Endothelial cell of umbilical vein (primary cell): ENCODE measurements around the gene EPB41L3. TPM values are rescaled to one million over a fixed set of nuclear protein-coding genes. Genes with fewer than 3 reads are reported as not detected.
A peak's percentile ranks its signal among the peaks of the same experiment; 100 is the strongest.
"Not testable (repeated sequence)": the region's sequence is repeated elsewhere in the genome, so short reads cannot be mapped to it uniquely, and the experiment has no call there.

Experiments used
- BruUV-seq: library from RNA; stranded (reverse); fragments of 400-500 nt; replicated peaks from 2 replicates; lab custom pipeline; 2021; lab: Mats Ljungman, UMichigan
- CTCF ChIA-PET: fragments of 300-600, 350-600 bp; sonication (Branson Sonifier 250); formaldehyde crosslinking; loops from one replicate; lab custom pipeline; 2021; ENCODE audit warnings: antibody characterized with exemption, inconsistent platforms; lab: Charles Lee
- POLR2A ChIA-PET: fragments of 300-600, 350-600 bp; sonication (Branson Sonifier 250); formaldehyde crosslinking; loops from one replicate; lab custom pipeline; 2021; ENCODE audit warnings: antibody characterized with exemption, inconsistent platforms; lab: Charles Lee
- DNase-seq: peaks from one replicate; pipeline ENCODE4 v3.0.0-alpha.2; 2011; ENCODE audit warnings: low read depth, low spot score
- FAIRE-seq: peaks from 2 replicates; lab custom pipeline; 2011; peaks lifted over from hg19 to GRCh38; lab: Jason Lieb, UNC
- H2AFZ ChIP-seq: 2 replicates; pipeline ENCODE4 v1.6.0; 2012; ENCODE audit warnings: low read depth, low read length, control low read depth, inconsistent platforms
- H3K27ac ChIP-seq: 2 replicates; pipeline ENCODE4 v1.5.1; 2011; ENCODE audit warnings: low read depth, mild to moderate bottlenecking, control low read depth, low read length, moderate library complexity; ENCODE audit not compliant: insufficient read depth
- H3K27me3 ChIP-seq, 2 experiments: 2 replicates each; pipeline versions ENCODE4 v1.6.0 to v1.6.1; 2011; ENCODE audit warnings: low read length in 2 of 2, mixed read lengths in 1 of 2; ENCODE audit not compliant: control insufficient read depth in 2 of 2, insufficient read depth in 2 of 2
- H3K36me3 ChIP-seq, 2 experiments: 2 replicates in 1 of 2; 3 replicates in 1 of 2; pipeline ENCODE4 v1.5.1; 2011; ENCODE audit warnings: low read length in 2 of 2, mild to moderate bottlenecking in 1 of 2, moderate library complexity in 1 of 2; ENCODE audit not compliant: control insufficient read depth in 2 of 2, insufficient read depth in 2 of 2; ENCODE audit errors: extremely low read depth in 1 of 2
- H3K4me1 ChIP-seq: 3 replicates; pipeline ENCODE4 v1.5.1; 2011; ENCODE audit warnings: mild to moderate bottlenecking, low read length; ENCODE audit not compliant: control insufficient read depth, insufficient read depth; ENCODE audit errors: extremely low read depth
- H3K4me2 ChIP-seq: 2 replicates; pipeline ENCODE4 v1.6.1; 2011; ENCODE audit warnings: low read length, control low read depth, mixed read lengths; ENCODE audit not compliant: insufficient read depth
- H3K4me3 ChIP-seq, 3 experiments: fragments of 200-600 bp in 1 of 3; sonication (generic), shearing (Covaris generic) in 1 of 3; replicated peaks in 1 of 3; 2 replicates each; pipeline ENCODE4 v1.5.1; 2011 to 2016; ENCODE audit warnings: control low read depth in 3 of 3, low read length in 3 of 3, mild to moderate bottlenecking in 2 of 3, inconsistent platforms in 1 of 3, low read depth in 1 of 3, moderate library complexity in 1 of 3; ENCODE audit not compliant: insufficient read depth in 1 of 3
- H3K79me2 ChIP-seq: 2 replicates; pipeline ENCODE4 v1.6.0; 2012; ENCODE audit warnings: low read length, inconsistent platforms; ENCODE audit not compliant: control insufficient read depth, insufficient read depth
- H3K9ac ChIP-seq: replicated peaks from 2 replicates; pipeline ENCODE3; 2011; ENCODE audit warnings: low read length, control low read depth; ENCODE audit not compliant: insufficient read depth; ENCODE audit errors: extremely low read depth
- H3K9me1 ChIP-seq: replicated peaks from 3 replicates; pipeline ENCODE4 v1.6.0; 2011; ENCODE audit warnings: mild to moderate bottlenecking, low read length; ENCODE audit not compliant: control insufficient read depth, insufficient read depth; ENCODE audit errors: extremely low read depth
- H3K9me3 ChIP-seq: replicated peaks from 2 replicates; pipeline ENCODE4 v1.5.1; 2012; ENCODE audit warnings: low read length, inconsistent platforms; ENCODE audit not compliant: control insufficient read depth, insufficient read depth
- H4K20me1 ChIP-seq: replicated peaks from 2 replicates; pipeline ENCODE3; 2011; ENCODE audit warnings: mild to moderate bottlenecking, low read length; ENCODE audit not compliant: control insufficient read depth, insufficient read depth; ENCODE audit errors: extremely low read depth
- CTCF ChIP-seq, 2 donors: IDR thresholded peaks; 1 replicate in 1 of 2; 2 replicates in 1 of 2; pipeline ENCODE4 v1.5.1; 2011; ENCODE audit warnings: low read length in 2 of 2, mild to moderate bottlenecking in 2 of 2, moderate library complexity in 2 of 2, control low read depth in 1 of 2, inconsistent platforms in 1 of 2, low read depth in 1 of 2; ENCODE audit not compliant: insufficient read depth in 1 of 2; ENCODE audit errors: extremely low read depth in 1 of 2
- EZH2 ChIP-seq: IDR thresholded peaks from 2 replicates; pipeline ENCODE4 v1.6.1; 2012; ENCODE audit warnings: borderline replicate concordance, low read depth, mild to moderate bottlenecking, moderate library complexity, low read length, inconsistent platforms; ENCODE audit not compliant: severe bottlenecking
- FOS ChIP-seq: IDR thresholded peaks from 2 replicates; pipeline ENCODE4 v1.6.1; 2011; ENCODE audit warnings: mild to moderate bottlenecking, low read length, moderate library complexity, borderline replicate concordance; ENCODE audit not compliant: insufficient read depth
- GATA2 ChIP-seq: IDR thresholded peaks from 2 replicates; pipeline ENCODE4 v1.7.0; 2011; ENCODE audit warnings: low read depth, mild to moderate bottlenecking, moderate library complexity, mixed read lengths, low read length; ENCODE audit not compliant: insufficient read length, insufficient read depth
- JUN ChIP-seq: IDR thresholded peaks from 2 replicates; pipeline ENCODE4 v1.6.1; 2011; ENCODE audit warnings: borderline replicate concordance, low read depth; ENCODE audit not compliant: insufficient read length, insufficient read depth
- MAX ChIP-seq: IDR thresholded peaks from 2 replicates; pipeline ENCODE4 v1.6.1; 2011; ENCODE audit not compliant: insufficient read depth, insufficient read length
- MYC ChIP-seq: IDR thresholded peaks from one replicate; pipeline ENCODE4 v1.6.1; 2011; ENCODE audit warnings: mild to moderate bottlenecking, low read depth, low read length
- POLR2A ChIP-seq: IDR thresholded peaks from 2 replicates; pipeline ENCODE4 v1.6.1; 2012; ENCODE audit warnings: low read depth, mild to moderate bottlenecking, control low read depth, low read length
- POLR2AphosphoS5 ChIP-seq: IDR thresholded peaks from 2 replicates; pipeline ENCODE4 v1.6.1; 2012; ENCODE audit warnings: low read depth, mild to moderate bottlenecking, control low read depth, low read length, moderate library complexity; ENCODE audit not compliant: insufficient read depth
- dilution Hi-C: fragments of 300-500 bp; cut with MboI; formaldehyde crosslinking; loops from one replicate; pipeline ENCODE4 v1.15.0; 2019; ENCODE audit warnings: low sequenced_read_pairs; ENCODE audit not compliant: extremely low pct_ligation_motif_present
- intact Hi-C: fragments of 100-400 bp; cut with micrococcal nuclease; formaldehyde crosslinking; loops from one replicate; pipeline ENCODE4 v1.10.0; 2022
- polyA plus RNA-seq, 4 experiments: library from polyadenylated mRNA; depleted of rRNA in 3 of 4; stranded (reverse) in 3 of 4; unstranded in 1 of 4; fragments of >200 nt; gene quantifications; 2 replicates each; pipeline versions ENCODE4 v1.2.1 to v1.2.3, GENCODE V29; 2011 to 2012; ENCODE audit warnings: missing spikeins in 1 of 4
- total RNA-seq: library from RNA; stranded (reverse); gene quantifications from 2 replicates; pipeline ENCODE4 v1.2.3, GENCODE V29; 2021

Gene EPB41L3
- total and polyA plus RNA-seq, 2 donors (not counting 3 experiments of a cell fraction or from before 2014, with no cell fraction given): 38.9 to 114 TPM

DNA sequence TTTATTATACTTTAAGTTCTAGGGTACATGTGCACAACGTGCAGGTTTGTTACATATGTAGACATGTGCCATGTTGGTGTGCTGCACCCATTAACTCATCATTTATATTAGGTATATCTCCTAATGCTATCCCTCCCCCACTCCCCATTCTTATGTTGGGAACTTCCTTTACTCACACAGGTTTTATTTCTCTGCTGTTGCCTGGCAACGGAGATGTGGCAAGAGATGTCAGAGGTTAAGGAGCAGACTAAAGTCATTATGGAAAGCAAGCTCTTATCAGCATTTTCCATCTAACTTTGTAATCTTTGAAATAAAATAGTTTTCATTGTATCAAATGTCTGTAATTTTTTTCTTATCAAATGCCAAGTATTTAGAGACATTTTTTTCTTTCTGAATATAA lies 26.8 kb upstream of the EPB41L3 start:
- H3K4me3 ChIP-seq, dilution Hi-C loops, H3K79me2 ChIP-seq, H4K20me1 ChIP-seq, H3K36me3 ChIP-seq, POLR2A ChIA-PET, H3K27me3 ChIP-seq, H3K9me1 ChIP-seq, H3K9me3 ChIP-seq, BruUV-seq, H2AFZ ChIP-seq, H3K9ac ChIP-seq: not testable (repeated sequence)
- DNase-seq (peak; percentile 93), FAIRE-seq (peak; percentile 33)
- Histone ChIP-seq H3K4me2 (peak overlapping the region; percentile 17), H3K4me1 (peaks cover 17% of the 10 kb centered on the region), H3K27ac (peak overlapping the region; percentile 18)
- peak; percentile 15 for TF ChIP-seq JUN
- intact Hi-C loops: loop anchor here (1.0 to 2.0 kb wide), 3 partner anchors 13 to 274 kb away; partner anchors contain the start of gene EPB41L3
- CTCF ChIA-PET: interaction anchor here (1.2 kb wide), 1 partner anchor 11 kb away, joined by 3 read pairs; no protein-coding TSS in a partner anchor

GRCh38 chr18:5568416-5568815 lies 24.6 kb upstream of the EPB41L3 start:
- Histone ChIP-seq H3K4me2 (no peak overlapping the region), H3K27me3 (no peaks in the 10 kb centered on the region), H3K27ac (no peak overlapping the region), H3K4me3 (no peak overlapping the region), H4K20me1 (no peaks in the 10 kb centered on the region), H2AFZ (no peak overlapping the region), H3K9ac (no peak overlapping the region), H3K9me3 (no peaks in the 10 kb centered on the region), H3K4me1 (peaks cover 13% of the 10 kb centered on the region), H3K9me1 (no peaks in the 10 kb centered on the region), H3K79me2 (no peaks in the 10 kb centered on the region), H3K36me3 (no peaks in the 10 kb centered on the region)
- CTCF ChIA-PET: interaction anchor here (0.7 to 1.5 kb wide), 2 partner anchors 22 to 134 kb away, joined by 3 read pairs; no protein-coding TSS in a partner anchor
- TF ChIP-seq MYC (no peak), MAX (no peak), GATA2 (no peak), JUN (no peak), POLR2AphosphoS5 (no peak), FOS (no peak), EZH2 (no peak), POLR2A (no peak), CTCF (IDR thresholded peaks at IDR 0.05; ENCODE audit: extremely low read depth in 1 of 2, insufficient read depth in 1 of 2, low read depth in 1 of 2, low read length in 2 of 2) (no peak)
- BruUV-seq: no TSS peak
- POLR2A ChIA-PET: no interaction called here
- FAIRE-seq: no peak
- dilution Hi-C loops: no loop called here
- intact Hi-C loops: no loop called here
- DNase-seq: no peak
